ENCODE results near the gene ZNF521.
A peak's percentile ranks its signal among the peaks of the same experiment; 100 is the strongest.
"Not testable (repeated sequence)": the region's sequence is repeated elsewhere in the genome, so short reads cannot be mapped to it uniquely, and the experiment has no call there.

ZNF521 gene

DNA sequence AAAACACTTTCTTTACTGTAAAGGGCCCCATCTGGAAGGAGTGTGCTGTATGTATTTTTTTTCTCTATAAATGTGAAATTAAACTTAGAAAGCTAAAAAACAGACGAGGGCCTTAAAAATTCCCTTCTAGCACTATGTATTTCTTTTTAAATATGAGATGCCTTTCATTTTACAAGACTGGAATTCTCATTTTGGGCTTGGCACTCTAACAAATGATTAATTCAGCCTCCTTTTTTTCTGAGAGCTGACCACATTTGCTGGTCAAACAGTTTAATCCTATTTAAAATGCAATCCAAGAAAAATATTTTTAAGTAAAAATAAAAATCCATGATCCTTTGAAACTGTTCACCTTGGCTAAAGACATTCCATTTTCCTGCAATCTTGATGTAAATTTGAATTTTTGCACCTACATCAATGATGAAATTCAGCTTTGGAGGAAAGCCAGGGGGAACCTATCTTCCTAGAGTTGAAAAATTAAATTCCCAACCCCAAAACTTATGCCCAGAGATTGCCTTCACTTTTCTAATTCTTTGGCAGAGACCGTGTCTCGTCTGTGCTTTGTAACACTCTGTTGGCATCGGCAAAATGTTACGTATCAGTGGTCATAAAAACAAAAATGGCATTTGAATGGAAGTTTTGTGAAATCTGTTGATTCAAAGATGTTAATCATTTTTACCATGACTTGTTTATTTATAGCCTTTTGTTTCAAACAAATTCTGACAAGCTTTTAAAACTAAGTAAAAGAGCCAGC is 284.5 kb downstream of the ZNF521 start:
- DNase-seq, result no peak

DNA sequence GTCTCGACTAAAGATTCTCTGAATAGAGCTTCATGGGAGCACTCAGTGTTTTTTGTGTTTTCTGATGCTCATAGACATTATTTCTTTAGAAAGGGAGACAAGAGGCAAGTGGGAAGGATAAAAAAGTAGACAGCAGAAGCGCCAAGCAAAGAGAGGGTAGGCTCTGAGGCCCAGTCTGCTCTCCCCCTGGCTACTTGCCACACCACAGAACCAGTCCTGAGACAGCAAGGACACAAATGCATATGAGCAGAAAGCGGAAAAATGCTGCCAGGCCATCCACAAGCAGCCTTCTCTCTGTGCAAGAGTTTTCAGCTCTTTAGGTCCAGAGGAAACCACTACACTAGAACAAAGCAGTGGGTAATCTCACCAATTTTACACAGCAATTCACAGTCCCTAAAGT is 285.4 kb downstream of the ZNF521 start:
- DNase-seq, result no peak

DNA sequence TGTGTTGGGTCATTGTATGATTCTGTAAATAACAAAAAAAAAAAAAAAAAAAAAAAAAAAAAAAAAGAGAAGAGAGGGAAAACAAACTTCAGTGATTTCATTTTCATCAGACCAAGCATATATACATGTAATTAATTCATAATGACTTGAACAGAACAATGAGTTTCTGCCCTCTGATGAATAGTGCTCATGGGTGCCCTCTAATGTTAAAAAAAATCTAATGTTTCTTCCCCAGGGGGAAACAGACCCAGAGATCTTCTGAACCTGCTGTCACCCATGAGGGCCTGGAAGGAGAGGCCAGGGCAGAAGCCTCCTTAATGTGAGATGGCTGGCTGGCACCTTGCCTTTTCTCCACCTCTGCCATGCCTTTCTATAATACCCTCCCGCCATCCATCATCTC is 289.2 kb downstream of the ZNF521 start:
- peak; percentile 11 for DNase-seq

DNA sequence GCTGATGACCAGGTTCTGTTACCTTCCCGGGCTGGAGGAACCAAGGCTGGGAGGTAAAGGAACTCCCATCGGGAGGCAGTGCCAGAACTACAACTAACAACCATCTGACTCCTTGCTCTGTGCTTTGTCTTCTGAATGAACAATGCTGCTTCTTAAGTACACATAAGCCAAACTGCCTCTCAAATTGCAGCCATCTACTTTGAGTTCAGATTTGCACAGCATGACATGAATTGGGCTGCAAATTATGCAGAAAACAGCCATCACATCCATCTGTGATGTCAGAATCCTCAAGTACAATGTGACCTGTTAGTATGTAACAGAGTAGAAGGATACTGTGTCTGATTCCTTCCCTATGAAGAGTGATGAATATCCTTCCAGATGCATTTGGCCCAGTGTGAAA is 290.6 kb downstream of the ZNF521 start:
- no peak for DNase-seq

DNA sequence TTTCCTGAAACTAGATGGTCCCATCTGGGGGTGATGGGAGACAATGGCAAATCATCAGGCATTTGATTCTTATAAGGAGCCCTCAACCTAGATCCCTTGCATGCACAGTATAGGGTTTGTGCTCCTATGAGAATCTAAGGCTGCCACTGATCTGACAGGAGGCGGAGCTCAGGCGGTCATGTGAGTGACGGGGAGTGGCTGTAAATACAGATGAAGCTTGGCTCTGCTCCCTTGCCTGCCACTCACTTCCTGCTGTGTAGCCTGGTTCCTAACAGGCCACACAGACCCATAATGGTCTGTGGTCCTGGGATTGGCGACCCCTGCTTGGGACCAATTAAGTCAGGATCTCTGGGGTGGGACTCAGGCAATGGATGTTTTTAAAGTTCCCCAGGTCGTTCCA is 293.4 kb downstream of the ZNF521 start:
- DNase-seq, result peak; percentile 15

DNA sequence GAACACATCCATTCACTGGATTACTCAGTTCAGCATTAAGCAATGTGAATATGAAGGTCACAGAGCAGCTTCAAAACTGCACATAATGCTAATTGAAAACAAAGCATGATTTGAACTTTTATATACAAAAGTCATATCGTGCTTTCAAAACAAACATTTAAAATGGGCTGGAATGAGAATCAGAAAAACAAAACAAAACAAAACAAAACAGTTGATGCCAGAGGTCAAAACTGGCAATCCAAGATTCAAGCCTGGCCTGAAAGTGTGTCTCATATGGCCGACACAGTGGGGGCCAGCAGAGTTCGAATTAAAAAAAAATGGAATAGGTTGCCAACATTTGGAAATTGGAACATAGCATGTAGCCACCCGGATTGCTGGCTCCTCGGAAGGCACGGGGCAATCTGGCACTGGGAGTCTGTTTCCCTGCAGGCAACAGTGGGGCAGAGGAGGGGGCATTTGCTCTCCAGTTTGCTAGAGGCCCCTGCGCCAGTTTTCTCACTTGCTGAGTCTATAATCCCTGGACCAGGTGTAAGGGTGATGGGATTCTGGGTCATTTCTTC is 294.4 kb downstream of the ZNF521 start:
- no peak for DNase-seq

DNA sequence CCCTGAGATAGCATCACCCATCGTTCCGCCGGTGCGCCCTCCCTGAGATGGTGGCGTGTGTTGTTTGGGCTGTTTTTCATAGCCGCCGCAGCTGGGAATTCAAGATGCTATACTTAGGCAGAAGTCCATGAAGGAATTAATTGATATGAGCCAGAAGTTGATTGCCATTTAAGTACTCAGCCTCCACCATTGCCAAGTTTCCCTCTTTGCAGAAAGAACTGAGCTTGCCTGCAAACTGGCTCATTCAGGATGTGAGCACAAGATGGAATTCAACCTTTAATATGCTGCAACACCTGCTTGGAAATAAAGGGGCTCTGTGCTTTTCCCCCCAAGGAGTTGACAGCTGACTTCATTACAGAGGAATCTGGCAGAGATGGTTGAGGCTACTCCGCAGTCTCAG is 295.5 kb downstream of the ZNF521 start:
- DNase-seq, result no peak

DNA sequence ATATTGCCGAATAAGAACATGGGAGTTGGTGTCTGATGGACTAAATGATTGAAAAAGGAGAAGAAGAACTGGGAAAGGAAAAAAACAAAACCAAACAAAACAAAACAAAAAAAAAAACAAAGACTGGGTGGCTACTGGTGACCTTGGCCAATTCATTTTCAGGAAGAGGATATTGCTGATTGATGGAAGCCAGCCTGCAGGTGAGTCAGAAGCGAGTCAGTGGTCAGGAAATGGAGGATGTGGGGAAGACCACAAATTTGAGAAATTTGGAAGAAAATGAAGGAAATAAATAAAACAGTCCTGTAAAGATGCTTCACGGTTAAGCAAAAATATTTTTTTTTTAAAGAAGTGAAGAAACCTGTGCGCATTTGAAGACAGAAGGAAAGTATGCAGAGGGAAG is 296.9 kb downstream of the ZNF521 start:
- DNase-seq, result no peak

DNA sequence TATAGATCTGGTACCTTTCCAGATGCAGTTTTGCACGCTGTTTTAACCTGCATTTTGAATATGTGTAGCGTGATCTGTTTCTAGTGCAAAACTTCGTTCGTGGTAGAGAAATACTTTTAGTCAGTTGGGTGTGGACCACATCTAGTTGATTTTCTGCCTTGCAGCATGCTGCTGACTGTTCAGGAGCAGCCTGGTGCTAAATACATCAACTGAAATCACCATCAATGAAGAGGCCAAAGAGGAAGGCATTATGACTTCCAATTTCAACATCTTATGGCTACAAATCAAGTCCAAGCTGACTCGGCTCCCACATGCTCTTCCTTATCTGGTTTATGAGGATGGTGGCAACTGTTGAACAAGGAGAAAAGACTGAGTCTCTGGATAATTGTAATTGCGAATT is 298.5 kb downstream of the ZNF521 start:
- no peak for DNase-seq

DNA sequence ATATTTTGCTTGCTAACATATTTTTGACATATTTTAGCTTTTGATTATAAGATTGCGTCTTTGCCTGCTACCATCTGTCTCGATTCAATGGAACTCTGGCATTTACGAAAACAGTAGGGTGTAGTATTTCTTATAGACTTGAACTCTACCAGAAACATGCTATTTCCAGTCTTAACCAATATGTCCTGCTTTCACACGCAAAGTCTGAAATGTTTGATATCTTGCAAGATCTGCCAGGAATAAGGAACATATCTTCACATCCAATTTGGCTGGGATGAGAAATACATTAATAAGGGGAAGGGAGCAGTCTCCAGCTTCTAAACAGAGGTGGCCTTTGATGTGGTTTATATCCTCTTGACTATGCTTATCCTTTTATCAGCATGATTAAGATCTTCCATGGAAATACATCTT is 299.4 kb downstream of the ZNF521 start:
- DNase-seq, result no peak

DNA sequence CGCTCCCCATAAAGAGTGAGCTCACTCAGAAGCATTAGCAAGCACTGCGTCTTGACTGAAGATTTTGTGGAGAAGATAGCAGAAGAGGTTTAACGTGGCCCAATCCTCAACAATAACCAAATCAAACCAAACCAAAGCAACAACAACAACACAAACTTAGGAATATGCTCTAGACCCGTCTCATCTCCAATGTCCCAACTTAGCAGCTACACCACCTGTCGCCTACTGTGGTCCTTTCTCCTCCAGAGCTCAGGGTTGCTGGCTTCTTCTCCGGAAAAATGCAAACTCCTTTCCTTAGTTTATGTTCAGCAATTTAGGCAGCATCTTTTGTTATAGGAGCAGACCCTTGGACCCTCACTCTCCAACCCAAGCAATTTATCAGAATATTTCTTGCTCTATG is 301.4 kb downstream of the ZNF521 start:
- DNase-seq, result no peak

DNA sequence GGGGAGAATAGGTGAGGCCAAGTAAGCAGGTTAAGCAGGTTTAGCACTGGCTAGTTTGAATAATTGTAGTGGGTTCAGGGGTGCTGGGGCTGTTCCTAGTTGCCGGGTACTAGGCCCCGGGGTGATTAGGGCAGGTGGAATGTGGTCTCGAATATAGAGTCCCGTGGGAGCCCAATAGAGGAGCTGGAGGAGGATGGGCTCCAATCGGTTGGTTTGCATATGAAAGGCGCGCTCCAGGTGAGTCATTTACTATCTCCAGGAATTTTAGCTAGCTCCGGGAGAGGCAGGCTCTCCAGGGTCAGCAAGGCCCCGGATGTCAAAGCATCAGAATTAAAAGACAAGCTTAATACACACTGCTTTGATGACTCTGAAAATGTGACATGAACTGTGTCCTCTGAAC is 304.0 kb downstream of the ZNF521 start:
- no peak for DNase-seq

DNA sequence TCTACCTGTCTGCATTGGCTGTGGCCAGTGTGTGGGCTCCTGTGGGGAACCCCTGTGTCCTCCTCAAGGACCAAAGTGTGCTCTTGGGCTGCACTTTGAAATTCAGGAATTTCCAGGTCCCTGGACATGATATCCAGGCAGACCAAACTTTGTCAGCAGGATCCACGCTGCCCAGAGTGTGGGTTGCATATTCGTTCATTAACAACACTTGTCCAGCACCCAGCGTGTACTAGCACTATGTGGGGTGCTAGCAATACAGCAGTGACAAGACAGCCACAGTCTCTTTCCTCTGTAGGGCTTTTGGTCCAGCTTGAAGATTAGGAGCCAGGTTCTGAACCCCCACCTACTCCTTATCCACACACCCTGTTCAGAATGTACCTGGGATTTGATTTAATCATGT is 304.5 kb downstream of the ZNF521 start:
- DNase-seq, result no peak

DNA sequence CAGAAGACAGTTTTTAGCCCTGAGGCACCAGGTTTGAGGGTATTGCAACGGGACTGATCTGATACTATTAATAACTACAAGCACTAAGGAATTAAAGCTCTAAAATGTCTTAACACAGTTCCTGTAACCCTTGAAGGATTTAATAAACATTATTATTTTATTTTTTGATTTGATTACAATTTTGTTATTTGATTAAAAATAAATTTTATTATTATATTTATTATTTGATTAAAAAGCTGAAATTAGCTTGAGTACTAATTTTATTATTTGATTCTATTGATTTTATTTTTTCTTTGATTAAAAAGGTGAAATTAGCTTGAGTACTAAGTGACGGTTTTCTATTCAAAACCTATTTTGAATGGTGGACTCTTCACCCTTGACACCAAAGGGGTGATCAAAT is 307.3 kb downstream of the ZNF521 start:
- DNase-seq, result no peak

DNA sequence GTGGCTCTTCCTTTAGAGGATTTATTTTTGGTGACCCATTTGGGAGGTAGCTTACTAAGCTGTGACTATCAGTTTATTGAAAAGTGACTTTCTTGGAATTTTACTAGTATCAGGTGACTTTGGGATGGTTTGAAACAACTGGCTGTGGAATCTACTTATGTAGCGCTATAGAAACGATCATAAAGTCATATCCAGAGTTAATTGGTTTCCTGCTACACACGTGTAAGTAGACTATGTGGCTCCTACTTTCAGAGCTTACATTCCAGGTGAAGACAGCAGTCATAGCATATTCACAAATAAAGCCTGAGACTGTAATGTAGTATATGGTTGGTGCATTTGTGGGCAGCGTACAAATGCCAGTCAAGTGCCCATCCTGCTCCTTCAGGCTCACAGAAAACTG is 308.9 kb downstream of the ZNF521 start:
- DNase-seq, result no peak

DNA sequence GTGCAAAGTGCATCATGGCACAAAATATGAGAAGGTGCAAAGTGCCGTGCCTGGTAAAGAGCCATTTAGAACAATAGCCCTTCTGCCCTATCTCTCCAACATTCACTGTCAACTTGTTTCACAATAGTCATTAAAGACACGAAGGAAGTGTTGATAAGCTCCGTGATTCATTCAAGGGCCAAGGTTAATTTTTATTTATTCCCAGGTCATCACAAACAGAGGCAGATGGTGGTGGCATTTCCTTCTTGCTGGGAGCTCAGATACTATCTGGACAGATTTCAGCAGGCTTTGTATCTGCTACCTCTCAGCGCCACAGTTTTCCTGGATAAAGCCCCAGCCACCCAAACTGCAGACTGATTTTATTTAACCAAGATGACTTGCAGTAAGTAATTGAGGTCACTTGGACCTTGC is 309.3 kb downstream of the ZNF521 start:
- no peak for DNase-seq

DNA sequence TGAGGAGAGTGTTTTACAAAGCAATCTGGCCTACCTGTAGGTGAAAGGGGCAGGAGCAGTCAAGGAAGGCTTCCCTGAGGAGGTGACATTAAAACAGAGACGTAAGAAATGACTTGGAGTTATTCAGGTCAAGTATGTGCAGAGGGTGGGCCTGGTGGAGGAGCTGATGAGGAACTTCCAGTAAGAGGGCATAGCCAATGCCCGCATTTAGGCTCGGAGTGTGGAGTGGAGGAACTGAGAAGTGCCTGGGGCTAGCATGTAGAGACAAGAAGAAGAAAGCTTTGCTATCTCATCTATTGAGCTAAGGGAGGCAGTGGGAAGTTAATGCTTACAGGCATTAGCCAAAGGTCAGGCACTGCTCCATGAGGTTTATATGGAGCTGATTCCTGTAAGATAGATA is 312.2 kb downstream of the ZNF521 start:
- no peak for DNase-seq

DNA sequence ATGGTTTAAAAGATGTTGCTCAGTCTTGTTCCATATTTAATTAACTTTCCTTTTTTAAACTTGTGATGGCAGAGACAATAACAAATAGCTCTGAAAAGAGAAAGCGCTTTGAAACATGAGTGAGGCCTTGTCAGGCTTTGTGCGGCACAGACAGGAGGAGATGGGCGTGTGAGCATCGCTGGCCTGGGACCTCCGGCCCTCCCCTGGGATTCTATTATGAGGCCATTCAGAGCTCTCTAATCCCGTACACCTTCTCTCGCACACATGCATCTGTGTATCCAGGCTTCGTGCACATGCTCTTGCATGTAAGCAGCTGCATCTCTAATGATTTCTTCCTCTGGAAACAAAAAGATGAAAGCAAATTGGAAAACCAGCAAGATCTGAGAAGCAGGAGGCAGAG is 313.7 kb downstream of the ZNF521 start:
- DNase-seq, result no peak

DNA sequence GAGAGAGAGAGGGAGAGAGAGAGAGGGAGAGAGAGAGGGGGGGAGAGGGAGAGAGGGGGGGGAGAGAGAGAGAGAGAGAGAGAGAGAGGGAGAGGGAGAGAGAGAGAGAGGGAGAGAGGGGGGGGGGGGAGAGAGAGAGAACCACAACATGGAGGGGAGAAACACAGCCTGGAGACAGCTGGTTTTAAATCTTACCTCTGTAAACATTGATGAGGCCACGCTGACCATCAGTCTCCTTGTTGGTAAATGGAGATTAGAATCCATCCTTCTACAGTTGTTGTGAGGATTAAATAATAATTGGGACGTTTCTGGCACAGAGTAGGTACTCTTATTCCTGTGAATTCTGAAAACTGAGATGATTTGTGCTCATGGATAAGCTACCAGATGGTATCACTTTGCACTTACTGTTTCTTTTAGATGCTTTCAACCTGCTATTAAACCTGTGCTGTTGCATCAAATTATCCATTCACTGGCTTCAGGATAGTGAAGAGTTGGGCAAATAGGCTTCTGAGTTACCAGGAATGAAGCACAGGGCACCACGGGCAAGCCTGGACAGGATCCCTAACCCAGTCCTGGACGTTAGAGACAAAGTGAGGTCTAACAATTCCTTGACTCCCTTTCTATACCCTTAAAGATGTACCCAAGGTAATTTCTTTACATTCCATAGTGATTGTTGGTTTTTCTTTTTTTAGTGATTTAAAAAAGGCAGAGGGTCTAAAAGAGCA is 318.1 kb downstream of the ZNF521 start:
- DNase-seq, result no peak

DNA sequence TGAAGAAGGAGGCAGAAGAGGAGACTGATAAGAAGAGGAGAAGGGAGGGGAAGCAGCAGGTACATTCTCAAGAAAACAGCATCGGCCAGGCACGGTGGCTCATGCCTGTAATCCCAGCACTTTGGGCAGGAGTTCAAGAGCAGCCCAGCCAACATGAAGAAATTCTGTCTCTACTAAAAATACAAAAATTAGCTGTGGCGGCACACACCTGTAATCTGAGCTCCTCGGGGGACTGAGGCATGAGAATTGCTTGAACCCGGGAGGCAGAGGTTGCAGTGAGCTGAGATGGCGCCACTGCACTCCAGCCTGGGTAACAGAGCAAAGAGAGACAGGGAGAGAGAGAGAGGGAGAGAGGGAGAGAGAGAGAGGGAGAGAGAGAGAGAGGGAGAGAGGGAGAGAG is 318.8 kb downstream of the ZNF521 start:
- not testable (repeated sequence) for DNase-seq

DNA sequence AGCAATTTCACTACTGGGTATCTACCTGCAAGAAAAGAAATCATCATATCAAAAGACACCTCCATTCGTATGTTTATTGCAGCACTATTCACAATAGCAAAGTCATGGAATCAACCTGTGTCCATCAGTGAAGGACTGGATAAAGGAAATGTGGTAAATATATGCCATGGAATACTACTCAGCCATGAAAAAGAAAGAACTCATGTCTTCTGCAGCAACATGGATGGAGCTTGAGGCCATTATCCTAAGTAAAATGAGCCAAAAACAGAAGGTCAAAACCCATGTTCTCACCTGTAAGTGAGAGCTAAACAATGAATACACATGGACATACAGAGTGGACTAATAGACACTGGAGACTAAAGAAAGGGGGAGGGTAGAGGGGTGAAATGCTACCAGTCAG is 322.2 kb downstream of the ZNF521 start:
- no peak for DNase-seq

DNA sequence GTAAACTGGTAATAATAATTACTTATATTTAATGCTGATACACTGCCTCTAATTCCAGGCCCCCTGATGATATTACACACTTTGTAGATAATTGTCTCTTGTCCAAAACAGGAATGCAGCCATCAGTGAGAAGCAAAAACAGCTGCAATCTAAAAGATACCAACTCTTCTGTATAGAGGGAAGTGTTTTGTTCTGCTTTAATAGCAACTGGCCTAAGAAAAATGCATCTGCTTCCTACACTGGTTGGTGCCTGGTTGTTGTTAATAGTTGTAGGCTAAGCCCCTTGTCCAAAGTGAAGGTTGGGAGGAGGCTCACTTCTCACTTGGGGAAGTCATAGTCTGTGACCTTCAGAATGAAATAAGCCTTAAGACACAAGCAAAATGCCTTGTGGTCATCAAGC is 332.0 kb downstream of the ZNF521 start:
- DNase-seq, result no peak

DNA sequence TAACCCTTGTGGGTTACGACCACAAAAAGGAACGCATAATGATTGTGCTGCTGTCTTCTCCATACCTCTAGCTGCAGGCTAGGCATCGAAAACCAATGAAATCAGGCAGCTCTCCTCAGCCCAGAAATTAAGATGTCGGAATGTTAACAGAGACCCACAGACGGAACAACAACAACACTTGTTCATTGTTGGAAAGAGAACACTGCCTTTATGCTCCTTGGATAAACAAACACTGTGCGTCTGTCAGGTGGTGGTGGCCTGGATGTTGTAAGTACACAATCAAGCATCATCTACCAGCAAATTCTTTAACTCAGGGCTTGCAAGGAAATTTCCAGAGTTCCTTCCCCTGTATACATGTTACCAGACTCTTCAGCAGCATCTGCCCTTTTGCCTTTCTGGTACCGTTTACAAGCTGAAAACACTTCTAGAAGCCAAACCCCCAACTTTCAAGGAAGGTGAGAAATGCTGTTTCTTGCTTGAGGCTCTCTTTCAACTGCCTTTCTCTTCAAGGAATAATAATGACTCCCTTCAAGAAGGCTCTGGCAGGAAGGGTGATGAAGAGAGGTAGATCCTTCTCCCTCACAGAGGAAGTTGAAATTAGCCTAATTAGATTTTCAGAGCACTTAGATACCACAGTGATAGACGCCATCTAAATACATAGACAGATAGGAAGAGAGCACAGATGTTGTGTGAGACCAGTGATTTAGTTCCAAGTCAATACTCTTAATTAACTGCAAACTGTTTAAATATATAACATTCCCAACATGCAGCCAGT is 332.7 kb downstream of the ZNF521 start:
- no peak for DNase-seq

DNA sequence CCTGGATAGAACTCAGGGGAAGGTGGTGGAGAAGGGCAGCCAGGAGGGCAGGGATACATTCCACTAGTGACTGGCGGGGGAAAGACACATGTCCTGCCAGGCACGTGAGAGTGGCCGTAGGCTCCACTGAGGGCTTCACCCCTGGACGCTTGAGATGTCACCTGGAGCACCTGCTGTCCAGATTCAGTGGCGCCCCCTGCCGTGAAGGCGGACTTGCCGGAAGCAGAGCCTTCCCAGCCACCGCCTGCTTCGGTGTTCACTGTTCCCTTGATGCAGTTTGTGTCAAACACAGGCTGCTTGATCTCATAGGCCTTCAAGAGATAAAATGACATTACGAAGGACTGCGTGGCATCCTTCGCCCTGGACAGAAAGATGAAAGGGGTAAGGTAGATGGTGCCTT is 335.3 kb downstream of the ZNF521 start:
- no peak for DNase-seq
